HG03280 (cell line): ENCODE results near the gene TSKU.
"Not testable (repeated sequence)": the region's sequence is repeated elsewhere in the genome, so short reads cannot be mapped to it uniquely, and the experiment has no call there.

Experiments
- ATAC-seq: cut with Tn5 transposase; IDR thresholded peaks from one replicate; pipeline ENCODE4 v1.9.1; 2021; ENCODE audit warnings: mild to moderate bottlenecking, moderate library complexity; ENCODE audit not compliant: unreplicated experiment

The TSKU gene

GRCh38 chr11:76787271-76787670 lies 4.1 kb downstream of the TSKU start:
- ATAC-seq, result no peak

GRCh38 chr11:76787911-76788596 lies 4.9 kb downstream of the TSKU start:
- no peak for ATAC-seq

- ATAC-seq, result no peak
Observed at GRCh38 chr11:76788661-76789442, 5.7 kb downstream of the TSKU start.

GRCh38 chr11:76789443-76789719 lies 6.2 kb downstream of the TSKU start:
- ATAC-seq, result no peak

- ATAC-seq, result no peak
Observed at GRCh38 chr11:76790251-76790650, 7.1 kb downstream of the TSKU start.

- ATAC-seq, result not testable (repeated sequence)
Observed at GRCh38 chr11:76791002-76791770, 8.0 kb downstream of the TSKU start.

- no peak for ATAC-seq
Observed at GRCh38 chr11:76791861-76792260, 8.7 kb downstream of the TSKU start.

GRCh38 chr11:76792505-76793264 lies 9.5 kb downstream of the TSKU start:
- ATAC-seq, result no peak

GRCh38 chr11:76793391-76794291 lies 10.5 kb downstream of the TSKU start:
- no peak for ATAC-seq

GRCh38 chr11:76794371-76795289 lies 11.5 kb downstream of the TSKU start:
- no peak for ATAC-seq

GRCh38 chr11:76795290-76795935 lies 12.3 kb downstream of the TSKU start:
- ATAC-seq, result no peak

- ATAC-seq, result no peak
Observed at GRCh38 chr11:76795936-76796441, 12.8 kb downstream of the TSKU start.

- ATAC-seq, result no peak
Observed at GRCh38 chr11:76796511-76797198, 13.5 kb downstream of the TSKU start.

- ATAC-seq, result no peak
Observed at GRCh38 chr11:76797341-76798201, 14.4 kb downstream of the TSKU start.

- ATAC-seq, result no peak
Observed at GRCh38 chr11:76798202-76798581, 15.0 kb downstream of the TSKU start.

GRCh38 chr11:76798671-76799065 lies 15.5 kb downstream of the TSKU start:
- ATAC-seq, result no peak
